Choroid plexus epithelial cell (primary cell): ENCODE measurements around the gene NAA50.

Experiments
- DNase-seq: peaks from one replicate; pipeline ENCODE4 v3.0.0-alpha.2; 2010; ENCODE audit warnings: low read depth
- H3K4me3 ChIP-seq: 2 replicates; pipeline ENCODE4 v1.5.1; 2011; ENCODE audit warnings: low read depth, mild to moderate bottlenecking, control low read depth, low read length, moderate library complexity
- TF ChIP-seq, protein P1 (sequence below): conservative IDR thresholded peaks from 2 replicates; pipeline ENCODE4 v1.5.1; 2011; ENCODE audit warnings: low read depth, mild to moderate bottlenecking, control low read depth, inconsistent platforms, low read length, moderate library complexity

The NAA50 gene

DNA sequence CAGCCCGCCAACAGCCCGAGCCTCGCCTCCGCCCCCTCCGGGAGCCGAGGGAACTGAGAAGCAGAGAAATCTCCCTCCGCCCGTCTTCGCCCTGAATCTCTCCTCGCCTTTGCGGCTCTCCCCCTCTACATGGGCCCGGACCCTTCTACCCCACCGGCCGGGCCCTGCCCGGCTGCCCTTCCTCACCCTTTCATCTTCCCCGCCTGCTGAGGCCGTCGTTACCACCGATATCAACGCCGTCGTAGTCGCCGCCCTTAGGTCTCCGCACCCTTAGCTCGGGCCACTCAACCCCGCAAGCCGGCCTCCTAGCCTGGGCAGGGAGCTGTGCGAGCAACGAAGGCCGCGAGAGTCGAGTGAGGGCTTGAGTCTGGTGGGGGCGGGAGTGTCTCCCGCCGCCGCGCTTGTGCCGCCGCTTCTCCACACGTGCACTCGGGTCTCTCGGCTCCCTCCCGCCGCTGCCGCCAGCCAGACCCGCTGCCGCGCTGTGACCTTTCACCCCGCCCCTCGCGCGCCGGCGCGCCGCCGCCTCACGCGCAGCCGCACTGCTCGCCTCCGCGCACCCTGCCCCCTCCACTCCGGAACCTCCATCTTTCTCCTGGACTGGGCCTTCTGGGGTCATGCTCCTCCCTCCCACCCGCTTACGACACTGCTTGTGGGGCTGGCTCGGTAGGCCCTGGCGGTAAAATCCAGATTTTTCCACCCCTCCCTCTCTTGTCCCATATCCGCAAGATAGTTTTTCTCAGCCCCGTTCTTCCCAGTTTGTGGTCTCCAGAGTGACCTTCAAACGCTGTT is at the start of gene NAA50:
TSS of gene NAA50 (minus strand) at position 494 of the 792 bp plus-strand sequence. CDS start at position 194, 300 bp downstream.
- DNase-seq = peak; percentile 97
- peak within 1 kb of the TSS; percentile 96 for H3K4me3 ChIP-seq
- TF ChIP-seq, protein P1, sequence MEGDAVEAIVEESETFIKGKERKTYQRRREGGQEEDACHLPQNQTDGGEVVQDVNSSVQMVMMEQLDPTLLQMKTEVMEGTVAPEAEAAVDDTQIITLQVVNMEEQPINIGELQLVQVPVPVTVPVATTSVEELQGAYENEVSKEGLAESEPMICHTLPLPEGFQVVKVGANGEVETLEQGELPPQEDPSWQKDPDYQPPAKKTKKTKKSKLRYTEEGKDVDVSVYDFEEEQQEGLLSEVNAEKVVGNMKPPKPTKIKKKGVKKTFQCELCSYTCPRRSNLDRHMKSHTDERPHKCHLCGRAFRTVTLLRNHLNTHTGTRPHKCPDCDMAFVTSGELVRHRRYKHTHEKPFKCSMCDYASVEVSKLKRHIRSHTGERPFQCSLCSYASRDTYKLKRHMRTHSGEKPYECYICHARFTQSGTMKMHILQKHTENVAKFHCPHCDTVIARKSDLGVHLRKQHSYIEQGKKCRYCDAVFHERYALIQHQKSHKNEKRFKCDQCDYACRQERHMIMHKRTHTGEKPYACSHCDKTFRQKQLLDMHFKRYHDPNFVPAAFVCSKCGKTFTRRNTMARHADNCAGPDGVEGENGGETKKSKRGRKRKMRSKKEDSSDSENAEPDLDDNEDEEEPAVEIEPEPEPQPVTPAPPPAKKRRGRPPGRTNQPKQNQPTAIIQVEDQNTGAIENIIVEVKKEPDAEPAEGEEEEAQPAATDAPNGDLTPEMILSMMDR = peak; percentile 60

- TF ChIP-seq, protein P1 = no peak
- no peak overlapping the region for H3K4me3 ChIP-seq
- no peak for DNase-seq
Observed at GRCh38 chr3:113795693-113796092, 49.6 kb upstream of the NAA50 start.

DNA sequence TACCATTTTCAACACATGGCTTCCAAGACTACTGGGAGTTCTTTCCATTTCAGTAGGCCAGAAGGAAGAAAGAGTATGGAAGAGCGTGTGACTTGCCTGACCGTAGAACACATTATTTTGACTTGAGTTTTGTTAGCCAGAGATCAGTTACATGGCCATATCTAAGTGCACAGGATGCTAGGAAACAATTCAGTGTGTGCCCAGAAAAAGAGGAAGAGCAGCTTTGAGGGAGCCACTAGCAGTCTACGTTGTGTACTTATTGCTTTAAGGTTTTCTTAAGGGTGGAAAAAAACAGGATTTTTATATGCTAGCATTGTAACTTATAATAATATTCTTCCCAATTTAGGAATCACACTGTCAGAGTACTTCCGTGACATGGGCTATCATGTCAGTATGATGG is 48.5 kb upstream of the NAA50 start:
- no peak overlapping the region for H3K4me3 ChIP-seq
- DNase-seq = no peak
- TF ChIP-seq, protein P1 = no peak

GRCh38 chr3:113791381-113791780 is 45.3 kb upstream of the NAA50 start:
- TF ChIP-seq, protein P1 = no peak
- peak; percentile 31 for DNase-seq

GRCh38 chr3:113783980-113784379 is 37.9 kb upstream of the NAA50 start:
- H3K4me3 ChIP-seq = no peak overlapping the region
- TF ChIP-seq, protein P1 = no peak
- DNase-seq = peak; percentile 53

More at GRCh38 chr3:113791381-113791780, 45.3 kb upstream of the NAA50 start:
- H3K4me3 ChIP-seq = no peak overlapping the region

DNA sequence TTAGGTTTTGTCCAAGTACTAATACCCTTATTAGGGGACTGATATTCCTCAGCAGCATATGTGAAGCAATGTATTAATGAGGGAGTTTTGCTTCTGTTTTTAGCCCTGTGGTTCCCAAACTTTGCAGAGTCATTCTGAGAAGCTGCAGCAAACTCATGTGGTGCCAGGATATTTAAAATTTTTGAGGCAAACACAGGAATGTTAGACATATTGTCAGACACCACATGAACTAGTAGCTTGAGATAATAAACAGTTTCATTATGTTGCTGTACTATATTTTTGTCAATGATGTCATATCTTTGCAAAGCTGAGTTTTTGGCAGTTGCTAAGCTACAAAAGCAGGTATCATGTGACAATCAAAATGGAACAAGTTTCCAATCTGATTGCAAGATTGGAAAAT is 37.4 kb upstream of the NAA50 start:
- TF ChIP-seq, protein P1 = no peak

GRCh38 chr3:113776564-113776963 is 30.5 kb upstream of the NAA50 start:
- TF ChIP-seq, protein P1 = no peak
- no peak overlapping the region for H3K4me3 ChIP-seq
- no peak for DNase-seq

More for the DNA sequence above, 37.4 kb upstream of the NAA50 start:
- peak; percentile 99 for DNase-seq
- no peak overlapping the region for H3K4me3 ChIP-seq
